Measurements from ENCODE around the gene DYNLT2B.
"Not testable (repeated sequence)": the region's sequence is repeated elsewhere in the genome, so short reads cannot be mapped to it uniquely, and the experiment has no call there.

The DYNLT2B gene

DNA sequence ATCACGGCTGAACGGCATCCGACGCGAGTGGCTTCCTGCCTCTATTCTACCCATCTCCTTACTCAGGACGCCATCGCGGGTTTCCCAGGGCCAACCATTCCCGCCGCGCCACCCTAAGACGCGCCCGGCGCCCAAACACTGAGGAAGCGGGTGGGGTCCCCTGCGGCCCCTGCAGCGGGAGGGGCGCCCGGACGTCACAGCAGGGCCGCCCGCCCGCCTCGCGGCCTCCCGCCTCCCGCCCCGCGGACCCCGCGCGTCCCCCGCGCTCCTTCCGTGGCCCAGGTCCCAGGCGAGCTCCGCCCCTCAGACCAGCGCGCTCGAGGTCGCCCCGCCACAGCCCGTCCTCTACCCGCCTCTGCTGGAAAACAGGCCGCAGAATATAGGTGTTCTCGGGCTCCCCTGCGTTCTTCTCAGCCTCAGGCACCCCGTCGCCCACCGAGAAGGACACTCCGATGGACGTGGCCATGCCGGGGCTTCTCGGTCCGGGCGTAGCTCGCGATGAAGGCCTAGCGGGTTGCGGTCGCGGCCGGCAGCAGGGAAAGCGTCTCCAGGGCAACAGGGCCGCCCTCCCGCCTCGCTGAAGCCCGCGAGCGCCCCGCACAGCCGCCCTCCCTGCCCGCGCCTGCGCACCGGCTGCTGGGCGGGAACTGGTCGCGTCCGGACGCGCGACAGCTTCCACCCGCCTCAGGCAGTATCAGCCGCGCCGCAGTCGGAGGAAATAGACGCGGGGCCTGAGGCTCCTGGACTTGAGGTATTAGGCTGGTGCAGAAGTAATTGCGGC, at the start of gene DYNLT2B:
TSS of gene DYNLT2B (minus strand) at position 554 of the 781 bp plus-strand sequence. CDS start at position 466, 88 bp downstream.
- peak; percentile 58 to 61 for DNase-seq (ENCODE audit: low read depth in 2 of 2)

DNA sequence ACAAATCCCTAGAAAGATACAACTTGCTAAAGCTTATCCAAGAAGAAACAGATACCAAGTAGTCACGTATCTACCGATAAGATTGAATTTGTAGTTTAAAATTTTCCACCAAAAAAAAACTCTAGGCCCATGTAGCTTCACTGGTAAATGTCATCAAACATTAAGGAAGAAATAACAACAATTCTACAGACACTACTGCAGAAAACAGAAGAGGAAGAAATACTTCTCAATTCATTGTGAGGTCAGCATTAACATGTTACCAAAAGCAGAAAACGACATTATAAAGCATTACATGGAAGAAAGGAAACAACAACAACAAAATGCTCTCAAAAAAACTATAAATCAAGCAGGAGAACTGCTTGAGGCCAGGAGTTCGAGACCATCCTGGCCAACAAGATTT, 47.7 kb upstream of the DYNLT2B start:
- DNase-seq (ENCODE audit: low read depth in 2 of 2) = no peak

DNA sequence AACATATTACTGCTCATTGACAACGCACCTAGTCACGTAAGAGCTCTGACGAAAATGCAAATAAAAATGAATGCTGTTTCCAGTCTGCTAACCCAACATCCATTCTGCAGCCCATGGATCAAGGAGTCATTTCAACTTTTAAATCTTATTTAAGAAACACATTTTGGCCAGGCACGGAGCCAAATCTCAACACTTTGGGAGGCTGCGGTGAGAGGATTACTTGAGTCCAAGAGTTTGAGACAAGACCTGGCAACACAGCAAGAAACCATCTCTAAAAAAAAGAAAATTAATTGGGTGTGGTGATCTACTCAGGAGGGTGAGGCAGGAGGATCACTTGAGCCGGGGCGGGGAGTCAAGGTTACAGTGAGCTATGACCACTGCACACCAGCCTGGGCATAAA, 42.5 kb upstream of the DYNLT2B start:
- DNase-seq (ENCODE audit: low read depth in 2 of 2) = no peak

DNA sequence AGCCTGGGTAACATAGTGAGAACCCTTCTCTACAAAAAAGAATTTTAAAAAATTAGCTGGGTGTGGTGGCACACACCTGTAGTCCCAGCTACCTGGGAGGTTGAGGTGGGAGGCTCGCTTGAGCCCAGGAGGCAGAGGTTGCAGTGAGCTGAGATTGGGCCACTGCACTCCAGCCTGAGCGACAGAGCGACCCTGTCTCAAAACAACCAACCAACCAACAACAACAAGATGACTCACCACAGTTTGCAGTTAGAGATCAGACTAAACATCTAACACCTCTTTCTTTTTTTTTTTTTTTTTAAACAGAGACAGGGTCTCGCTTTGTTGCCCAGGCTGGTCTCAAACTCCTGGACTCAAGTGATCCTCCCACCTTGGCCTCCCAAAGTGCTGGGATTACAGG, 40.5 kb upstream of the DYNLT2B start:
- not testable (repeated sequence) for DNase-seq (ENCODE audit: low read depth in 2 of 2)

DNA sequence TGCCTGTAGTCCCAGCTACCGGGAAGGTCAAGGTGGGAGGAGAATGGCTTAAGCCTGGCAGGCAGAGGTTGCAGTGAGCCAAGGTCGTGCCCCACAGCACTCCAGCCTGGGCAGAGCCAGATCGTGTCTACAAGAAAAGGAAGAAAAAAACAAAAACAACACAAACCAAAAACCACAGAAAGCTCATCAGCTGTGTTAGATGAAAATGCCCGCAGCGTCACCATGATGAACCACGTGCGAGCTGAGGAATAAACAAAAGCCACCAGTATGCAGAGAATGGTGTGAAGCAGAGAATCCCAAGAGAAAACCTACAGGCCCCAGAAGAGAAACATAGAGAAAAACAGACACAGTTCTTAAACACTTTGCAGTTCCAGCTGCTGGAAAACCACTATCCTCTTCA, 39.9 kb upstream of the DYNLT2B start:
- DNase-seq (ENCODE audit: low read depth in 2 of 2) = no peak

DNA sequence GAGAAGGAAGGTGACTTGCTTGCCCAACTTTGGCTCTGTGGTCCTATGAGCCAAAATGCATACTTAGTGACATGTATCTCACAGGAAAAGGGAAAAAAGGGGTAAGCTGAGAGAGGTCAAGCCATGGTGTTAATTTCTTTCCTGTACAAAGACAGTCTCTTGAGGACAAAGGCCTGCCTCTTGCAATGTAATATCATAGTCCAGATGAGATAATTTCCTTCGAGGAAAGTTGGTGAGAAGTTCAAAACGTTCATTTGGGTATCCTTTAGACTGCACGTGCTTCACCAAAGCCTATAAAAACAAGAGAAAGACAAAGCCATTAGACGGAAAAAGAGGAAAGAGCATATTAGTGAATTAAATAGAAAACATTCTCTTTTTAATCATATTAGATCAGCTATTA, 38.5 kb upstream of the DYNLT2B start:
- DNase-seq (ENCODE audit: low read depth in 2 of 2) = no peak

DNA sequence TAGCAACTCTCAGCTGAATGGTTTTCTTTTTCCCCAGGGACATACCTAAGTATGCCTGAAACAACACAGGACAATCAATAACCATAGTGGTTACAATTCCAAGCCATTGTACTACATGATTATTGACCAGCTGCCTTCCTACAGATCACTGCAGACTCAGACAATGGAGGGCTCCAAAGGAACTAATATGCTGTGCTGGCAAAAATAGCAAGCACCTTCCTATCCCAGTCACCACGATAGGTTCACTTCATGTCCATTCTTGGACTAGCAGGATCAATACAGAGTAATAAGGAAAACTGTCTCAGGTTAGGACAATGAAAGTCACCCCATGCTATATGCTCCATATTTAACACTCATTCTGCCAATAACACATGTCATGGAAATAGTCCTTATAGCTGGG, 37.6 kb upstream of the DYNLT2B start:
- DNase-seq (ENCODE audit: low read depth in 2 of 2) = no peak

DNA sequence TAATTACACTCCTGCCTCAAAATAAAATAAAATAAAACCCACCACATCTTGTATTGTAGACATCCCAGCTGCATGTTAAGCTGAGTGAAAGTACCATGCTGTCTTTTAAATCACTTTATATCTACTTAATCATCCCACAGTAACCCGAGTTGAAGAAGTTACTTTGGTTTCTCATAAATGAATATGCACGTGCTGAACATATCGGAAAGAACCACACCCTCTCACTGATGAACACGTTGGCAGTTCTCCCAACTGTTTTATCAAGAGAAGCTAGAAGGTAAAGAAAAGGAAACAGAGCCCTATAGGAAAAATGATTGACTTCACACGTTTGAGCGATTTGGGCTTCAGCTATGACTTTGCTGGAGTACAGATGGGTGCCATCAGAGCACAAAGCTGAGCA, 36.1 kb upstream of the DYNLT2B start:
- no peak for DNase-seq (ENCODE audit: low read depth in 2 of 2)

DNA sequence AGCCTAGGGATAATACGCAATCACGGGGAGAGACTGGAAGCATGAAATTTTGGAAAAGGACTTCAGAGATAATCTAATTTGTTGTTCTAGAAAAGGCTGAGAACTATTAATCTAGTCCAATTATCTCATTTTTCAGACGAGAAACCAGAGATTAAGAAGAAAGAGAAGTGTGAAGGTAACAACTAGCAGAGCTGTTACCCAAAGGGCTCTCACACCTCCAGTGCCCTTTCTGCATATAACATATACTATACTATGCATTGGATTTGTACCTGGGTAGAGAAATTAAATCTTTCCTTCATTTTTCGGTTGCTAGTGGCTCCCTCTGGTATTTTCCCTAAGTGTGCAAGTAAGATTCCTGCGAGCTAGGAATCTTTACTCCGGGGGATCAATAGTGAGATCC, 33.5 kb upstream of the DYNLT2B start:
- no peak for DNase-seq (ENCODE audit: low read depth in 2 of 2)

DNA sequence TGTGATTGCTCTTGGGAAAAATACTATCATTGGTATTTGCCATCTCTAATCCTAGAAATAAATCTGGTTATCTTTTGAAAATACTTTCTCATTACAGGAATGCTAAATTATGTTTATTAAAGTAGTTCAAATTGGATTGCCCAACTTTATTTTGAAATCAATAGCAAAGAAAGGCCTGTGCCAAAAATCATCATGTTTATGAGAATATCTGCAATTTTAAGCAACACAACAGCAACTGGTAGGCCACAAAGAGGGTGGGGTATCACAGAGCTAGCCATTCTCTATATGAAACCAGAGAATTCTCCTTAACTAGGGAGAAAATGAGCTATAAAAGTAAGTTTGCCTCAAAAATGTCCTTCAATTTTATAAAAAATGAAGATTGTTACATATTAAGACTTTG, 32.0 kb upstream of the DYNLT2B start:
- DNase-seq (ENCODE audit: low read depth in 2 of 2) = no peak

DNA sequence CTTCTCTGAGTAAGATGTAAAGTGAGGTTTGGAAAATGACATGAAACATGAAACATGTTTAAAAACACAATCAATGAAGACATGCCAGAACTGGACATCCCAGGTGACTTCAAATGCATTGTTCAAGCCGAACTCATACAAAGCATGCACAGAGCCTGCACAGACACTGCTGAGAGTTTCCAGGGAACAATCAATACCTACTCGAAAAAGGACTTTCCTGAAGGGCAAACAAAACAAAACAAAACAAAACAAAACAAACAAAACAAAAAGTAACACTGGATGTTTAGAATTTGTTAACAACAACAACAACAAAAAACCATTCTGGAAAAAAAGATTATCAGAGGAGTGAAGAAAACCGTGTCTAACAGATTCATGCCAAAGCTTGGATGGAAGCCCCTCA, 30.7 kb upstream of the DYNLT2B start:
- DNase-seq (ENCODE audit: low read depth in 2 of 2) = no peak

DNA sequence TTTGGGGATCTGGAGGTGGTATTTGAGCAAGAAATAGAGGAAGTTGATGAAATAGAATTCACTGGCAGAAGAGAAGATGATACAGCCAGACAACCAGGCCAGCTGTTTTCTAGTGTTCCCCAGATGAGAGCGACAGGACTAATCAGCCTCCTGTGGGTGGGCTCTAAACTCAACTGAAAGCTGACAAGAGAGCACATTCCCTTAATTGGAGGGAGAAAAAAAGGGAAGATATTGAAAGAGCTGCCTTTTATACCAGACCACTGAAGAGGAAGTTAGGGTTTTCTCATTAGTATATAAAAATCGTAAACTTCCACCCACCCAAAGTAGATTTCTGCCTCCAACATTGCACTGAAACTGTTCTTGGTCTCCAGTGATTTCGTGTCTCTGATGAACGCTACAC, 26.6 kb upstream of the DYNLT2B start:
- no peak for DNase-seq (ENCODE audit: low read depth in 2 of 2)

DNA sequence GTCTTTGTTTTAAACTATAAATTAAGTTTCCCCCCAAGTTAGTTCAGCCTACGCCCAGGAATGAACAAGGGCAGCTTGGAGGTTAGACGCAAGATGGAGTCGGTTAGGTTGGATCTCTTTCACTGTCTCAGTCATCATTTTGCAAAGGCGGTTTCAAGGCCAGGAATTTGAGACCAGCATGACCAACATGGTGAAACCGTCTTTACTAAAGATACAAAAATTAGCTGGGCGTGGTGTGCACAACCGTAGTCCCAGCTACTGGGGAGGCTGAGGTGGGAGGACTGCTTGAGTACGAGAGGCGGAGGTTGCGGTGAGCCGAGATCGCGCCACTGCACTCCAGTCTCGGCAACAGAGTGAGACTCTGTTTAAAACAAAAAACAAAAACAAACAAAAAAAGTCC, 25.9 kb upstream of the DYNLT2B start:
- not testable (repeated sequence) for DNase-seq (ENCODE audit: low read depth in 2 of 2)

DNA sequence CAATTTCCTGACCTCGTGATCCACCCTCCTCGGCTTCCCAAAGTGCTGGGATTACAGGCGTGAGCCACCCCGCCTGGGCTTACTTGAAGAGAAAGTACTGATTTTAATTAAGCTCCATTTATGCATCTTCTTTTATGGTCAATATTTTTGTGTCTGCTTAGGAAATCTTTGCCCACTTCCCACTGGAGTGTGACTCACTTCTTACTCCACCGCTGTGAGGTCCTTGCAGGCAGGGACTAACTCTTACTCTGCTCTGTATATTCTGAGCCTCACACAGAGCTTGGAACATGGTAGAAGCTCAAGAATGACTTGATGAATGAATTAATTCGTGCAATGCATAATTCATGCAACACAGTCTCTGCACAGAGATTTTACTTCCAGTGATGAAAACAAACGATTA, 23.1 kb upstream of the DYNLT2B start:
- DNase-seq (ENCODE audit: low read depth in 2 of 2) = no peak

DNA sequence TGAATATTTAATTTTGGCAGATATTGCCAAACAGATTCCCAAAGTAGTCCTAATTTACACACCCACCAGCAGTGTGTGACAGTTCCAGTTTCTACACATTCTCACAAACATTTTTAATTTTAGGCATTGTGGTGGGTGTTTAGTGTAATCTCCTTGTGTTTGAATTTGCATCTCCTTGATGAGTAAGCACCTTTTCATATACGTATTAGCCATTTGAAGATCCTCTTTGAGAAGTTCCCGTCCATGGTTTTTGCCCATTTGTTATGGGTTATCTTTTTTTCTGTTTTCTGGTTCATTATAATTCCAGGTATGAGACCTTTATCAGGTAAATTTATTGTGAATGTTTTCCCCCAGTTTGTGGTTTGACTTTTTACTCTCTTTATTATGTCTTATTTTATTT, 22.4 kb upstream of the DYNLT2B start:
- DNase-seq (ENCODE audit: low read depth in 2 of 2) = no peak

DNA sequence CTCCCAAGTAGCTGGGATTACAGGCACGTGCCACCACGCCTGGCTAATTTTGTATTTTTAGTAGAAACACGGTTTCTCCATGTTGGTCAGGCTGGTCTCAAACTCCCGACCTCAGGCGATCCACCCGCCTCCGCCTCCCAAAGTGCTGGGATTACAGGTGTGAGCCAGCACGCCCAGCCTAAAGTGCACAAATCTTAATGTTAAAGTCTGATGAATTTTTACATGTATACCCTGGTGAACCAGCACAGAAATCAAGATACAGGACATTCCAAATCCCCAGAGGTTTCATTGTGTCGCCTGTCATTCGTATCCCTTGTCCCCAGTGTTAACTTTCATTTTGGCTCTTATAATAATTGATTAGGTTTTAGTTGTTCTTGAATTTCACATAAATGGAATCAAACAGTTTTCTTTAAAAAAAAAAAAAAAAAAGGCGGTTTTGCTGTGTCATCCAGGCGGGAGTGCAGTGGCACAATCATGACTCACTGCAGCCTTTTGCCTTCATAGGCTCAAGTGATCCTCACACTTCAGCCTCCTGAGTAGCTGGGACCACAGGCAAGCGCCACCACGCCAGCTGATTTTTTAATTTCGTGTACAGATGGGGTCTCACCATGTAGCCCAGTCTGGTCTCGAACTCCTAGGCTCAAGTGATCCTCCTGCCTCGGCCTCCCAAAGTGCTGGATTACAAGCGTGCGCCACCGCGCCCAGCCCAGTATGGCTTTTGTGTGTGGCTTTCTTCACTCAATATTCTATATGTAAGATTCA, 21.6 kb upstream of the DYNLT2B start:
- no peak for DNase-seq (ENCODE audit: low read depth in 2 of 2)

DNA sequence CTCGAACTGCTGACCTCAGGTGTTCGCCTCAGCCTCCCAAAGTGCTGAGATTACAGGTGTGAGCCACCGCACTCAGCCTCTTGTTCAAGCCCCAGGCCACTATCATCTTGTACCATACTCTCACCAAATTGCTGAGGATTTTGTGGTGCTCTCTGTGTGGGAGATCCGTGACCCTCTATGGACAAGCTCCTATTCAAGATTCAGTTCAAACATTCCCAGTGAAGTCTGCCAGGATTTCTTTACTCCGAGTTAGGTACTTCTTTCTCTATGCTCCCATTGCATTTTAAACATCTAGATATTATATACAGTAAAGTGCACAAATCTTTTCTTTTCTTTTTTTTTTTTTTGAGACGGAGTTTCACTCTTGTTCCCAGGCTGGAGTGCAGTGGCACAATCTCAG, 21.0 kb upstream of the DYNLT2B start:
- DNase-seq (ENCODE audit: low read depth in 2 of 2) = no peak

DNA sequence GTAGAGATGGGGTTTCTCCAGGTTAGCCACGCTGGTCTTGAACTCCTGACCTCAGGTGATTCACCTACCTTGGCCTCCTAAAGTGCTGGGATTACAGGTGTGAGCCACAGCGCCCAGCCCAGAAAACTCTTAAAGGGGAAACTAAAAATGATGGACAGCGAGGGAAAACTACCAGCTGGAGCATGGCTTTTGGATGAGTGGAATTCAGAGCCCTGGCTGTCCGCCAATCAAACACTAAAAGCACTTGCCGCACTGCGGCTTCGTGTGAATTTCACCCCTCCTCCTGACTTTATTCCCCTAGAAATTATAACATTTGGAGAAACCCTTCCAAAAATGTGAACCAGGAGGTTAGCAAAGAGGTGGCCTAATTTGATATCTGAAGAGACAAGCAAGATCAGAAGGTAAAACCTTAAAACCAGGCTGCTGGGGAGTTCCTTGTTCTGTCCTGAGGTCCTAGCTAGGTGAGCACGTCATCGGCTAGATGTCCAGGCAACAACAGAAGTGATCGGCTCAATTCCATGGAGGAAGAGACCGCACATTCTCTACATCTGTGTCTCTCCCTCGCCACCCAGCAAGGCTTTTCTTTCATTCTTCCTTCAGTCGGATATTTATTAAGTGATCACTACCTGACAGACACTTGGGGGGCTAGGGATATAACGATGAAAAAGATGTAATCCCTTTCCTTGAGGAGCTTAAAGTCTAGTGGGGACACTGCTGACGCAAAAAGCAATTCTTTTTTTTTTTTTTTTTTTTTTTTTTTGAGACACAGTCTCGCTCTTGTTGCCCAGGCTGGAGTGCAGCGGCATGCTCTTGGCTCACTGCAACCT, 18.5 kb upstream of the DYNLT2B start:
- DNase-seq (ENCODE audit: low read depth in 2 of 2) = no peak

DNA sequence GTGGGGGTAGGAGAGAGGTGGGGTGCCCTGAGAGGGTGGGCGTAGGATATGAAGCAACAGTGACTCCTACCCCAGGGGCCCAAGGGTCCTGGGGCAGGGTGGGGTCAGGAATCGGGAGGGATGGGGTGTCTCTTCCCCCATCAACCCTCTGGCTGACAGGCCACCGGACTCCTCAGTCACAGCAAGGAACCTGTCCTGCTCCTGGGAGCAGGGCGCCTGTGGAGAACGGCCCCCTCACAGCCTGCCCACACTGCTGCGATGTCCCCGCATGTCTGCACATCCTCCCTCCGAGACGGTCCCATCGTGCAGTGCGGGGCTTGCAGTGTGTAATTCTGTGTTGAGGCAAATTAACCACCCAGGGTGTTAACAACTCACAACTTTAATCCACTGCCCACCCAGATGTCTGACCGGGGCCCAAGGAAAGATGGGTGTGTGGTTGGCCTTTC, 17.5 kb upstream of the DYNLT2B start:
- DNase-seq (ENCODE audit: low read depth in 2 of 2) = no peak

DNA sequence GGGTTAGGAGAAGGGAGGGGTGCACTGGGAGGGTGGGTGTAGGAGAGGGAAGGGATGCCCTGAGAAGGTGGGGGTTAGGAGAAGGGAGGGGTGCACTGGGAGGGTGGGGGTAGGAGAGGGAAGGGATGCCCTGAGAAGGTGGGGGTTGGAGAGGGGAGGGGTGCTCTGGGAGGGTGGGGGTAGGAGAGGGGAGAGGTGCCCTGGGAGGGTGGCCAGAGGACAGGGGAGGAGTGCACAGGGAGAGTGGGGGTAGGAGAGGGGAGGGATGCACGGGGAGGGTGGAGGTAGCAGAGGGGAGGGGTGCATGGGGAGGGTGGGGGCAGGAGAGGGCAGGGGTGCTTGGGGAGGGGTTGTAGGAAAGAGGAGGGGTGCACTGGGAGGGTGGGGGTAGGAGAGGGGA, 16.9 kb upstream of the DYNLT2B start:
- no peak for DNase-seq (ENCODE audit: low read depth in 2 of 2)

DNA sequence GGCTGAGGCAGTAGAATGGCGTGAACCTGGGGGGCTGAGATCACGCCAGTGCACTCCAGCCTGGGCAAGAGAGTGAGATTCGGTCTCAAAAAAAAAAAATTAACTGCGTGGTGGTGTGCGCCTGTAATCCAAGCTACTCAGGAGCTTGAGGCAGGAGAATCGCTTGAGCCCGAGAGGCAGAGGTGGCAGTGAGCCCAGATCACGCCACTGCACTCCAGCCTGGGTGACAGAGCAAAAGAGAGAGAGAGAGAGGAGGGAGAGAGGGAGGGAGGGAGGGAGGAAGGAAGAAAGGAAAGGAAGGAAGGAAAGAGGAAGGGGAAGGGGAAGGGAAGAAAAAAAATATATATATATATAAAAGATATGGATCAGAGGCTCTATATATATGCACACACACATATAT, 14.1 kb upstream of the DYNLT2B start:
- DNase-seq (ENCODE audit: low read depth in 2 of 2) = no peak

DNA sequence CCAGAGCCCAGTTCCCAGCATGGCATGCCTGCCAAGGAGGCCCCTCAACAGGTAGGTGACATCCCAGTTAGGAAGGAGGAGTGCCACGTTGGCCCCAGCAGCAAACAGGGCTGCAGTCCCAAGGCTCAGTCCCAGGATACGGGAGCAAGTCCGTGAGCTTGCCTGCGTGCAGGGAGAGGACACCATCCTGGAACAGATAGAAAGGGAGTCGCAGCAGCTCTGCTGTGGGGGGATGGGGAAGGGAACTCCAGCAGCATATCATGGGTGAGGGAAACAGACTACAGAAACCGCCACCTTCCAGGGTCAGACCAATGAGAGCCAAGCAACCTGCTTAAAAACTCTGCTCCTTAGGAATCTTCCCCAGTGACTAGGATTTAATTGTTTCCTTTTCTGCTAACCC, 9.4 kb upstream of the DYNLT2B start:
- DNase-seq (ENCODE audit: low read depth in 2 of 2) = no peak
